Hematopoietic multipotent progenitor cell (in vitro differentiated cells): ENCODE data around the gene MAMDC2. TPM values are rescaled to one million over a fixed set of nuclear protein-coding genes. Genes with fewer than 3 reads are reported as not detected.

ENCODE experiments used
- DNase-seq, 3 donors: peaks; one replicate each; pipeline ENCODE4 v3.0.0-alpha.2; 2011 to 2015; ENCODE audit warnings: low read depth in 2 of 3, low spot score in 2 of 3
- total RNA-seq: library from RNA; depleted of rRNA; stranded (reverse); fragments of >200 nt; gene quantifications from one replicate; pipeline ENCODE4 v1.2.3, GENCODE V29; 2012

MAMDC2 gene, protein sequence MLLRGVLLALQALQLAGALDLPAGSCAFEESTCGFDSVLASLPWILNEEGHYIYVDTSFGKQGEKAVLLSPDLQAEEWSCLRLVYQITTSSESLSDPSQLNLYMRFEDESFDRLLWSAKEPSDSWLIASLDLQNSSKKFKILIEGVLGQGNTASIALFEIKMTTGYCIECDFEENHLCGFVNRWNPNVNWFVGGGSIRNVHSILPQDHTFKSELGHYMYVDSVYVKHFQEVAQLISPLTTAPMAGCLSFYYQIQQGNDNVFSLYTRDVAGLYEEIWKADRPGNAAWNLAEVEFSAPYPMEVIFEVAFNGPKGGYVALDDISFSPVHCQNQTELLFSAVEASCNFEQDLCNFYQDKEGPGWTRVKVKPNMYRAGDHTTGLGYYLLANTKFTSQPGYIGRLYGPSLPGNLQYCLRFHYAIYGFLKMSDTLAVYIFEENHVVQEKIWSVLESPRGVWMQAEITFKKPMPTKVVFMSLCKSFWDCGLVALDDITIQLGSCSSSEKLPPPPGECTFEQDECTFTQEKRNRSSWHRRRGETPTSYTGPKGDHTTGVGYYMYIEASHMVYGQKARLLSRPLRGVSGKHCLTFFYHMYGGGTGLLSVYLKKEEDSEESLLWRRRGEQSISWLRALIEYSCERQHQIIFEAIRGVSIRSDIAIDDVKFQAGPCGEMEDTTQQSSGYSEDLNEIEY
- 42.3 TPM for total RNA-seq

- peak in 1 of 3 donors; percentile 35 for DNase-seq
These were observed at the start of gene MAMDC2 for GRCh38 chr9:70043689-70044489. TSS of gene MAMDC2 (plus strand) at chr9:70043848. CDS start at chr9:70044198, 350 bp downstream.

- DNase-seq = no peak
These were observed 47.8 kb upstream of the MAMDC2 start for GRCh38 chr9:69995846-69996245.

DNA sequence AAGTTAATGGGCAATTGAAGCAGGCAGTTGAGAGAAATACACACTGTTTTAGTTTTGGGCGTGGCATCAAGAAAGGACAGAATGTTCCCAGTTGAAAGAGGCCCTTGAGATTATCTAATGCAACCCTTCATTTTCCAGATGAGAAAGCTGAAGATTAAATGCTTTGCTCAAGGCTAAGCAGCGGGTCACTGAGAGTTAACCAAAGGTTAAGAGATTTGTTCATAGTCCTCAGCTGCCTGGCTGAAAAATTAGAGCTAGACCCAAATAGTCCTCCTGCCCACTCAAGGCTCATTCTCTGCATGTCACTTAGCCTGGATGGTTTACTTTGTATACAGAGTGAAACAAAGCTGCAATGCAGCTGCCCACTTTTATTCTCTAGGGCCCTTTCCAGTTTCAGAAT, 46.7 kb upstream of the MAMDC2 start:
- no peak for DNase-seq

- DNase-seq = no peak
These were observed 46.1 kb upstream of the MAMDC2 start for GRCh38 chr9:69997524-69997923.

GRCh38 chr9:69999315-69999714, 44.3 kb upstream of the MAMDC2 start:
- DNase-seq = no peak

DNA sequence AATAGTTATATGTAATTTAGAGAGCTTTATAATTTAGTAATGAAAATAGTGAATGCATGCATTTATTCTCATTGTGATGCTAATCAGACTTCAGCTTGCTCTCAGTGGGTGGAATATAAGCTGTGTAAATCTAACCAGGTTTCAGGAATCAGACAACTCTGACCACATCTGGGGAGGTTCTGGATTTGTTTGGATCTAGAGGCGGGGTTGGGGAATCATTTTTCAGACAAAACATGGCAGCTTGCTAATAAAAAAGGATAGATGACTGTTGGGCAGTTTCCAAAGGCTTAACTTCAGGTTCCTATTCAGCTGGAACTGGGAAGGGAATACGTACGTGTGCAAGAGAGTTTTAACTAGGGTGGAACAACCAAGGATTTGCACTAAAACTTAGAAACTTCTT, 43.2 kb upstream of the MAMDC2 start:
- no peak for DNase-seq

- DNase-seq = no peak
These were observed 39.5 kb upstream of the MAMDC2 start for GRCh38 chr9:70003901-70004714.

DNA sequence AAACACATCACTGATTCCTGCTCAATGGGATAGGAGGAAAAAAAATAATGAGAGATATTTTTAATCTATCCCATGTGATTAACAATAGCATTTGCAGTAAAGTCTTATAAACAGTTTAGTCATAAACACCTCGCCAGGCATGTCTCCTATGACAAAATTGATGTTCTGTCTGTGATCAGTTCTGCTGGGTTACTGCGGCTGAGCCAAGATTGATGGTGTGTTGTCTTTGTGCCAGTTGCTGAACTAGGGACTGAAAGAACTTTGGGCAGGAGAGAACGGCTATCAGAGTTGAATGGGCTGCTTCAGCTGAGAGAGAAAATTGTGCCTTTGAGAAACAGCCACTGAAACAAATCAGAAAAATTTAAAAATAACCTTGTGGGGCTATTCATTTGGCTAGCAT, 37.3 kb upstream of the MAMDC2 start:
- no peak for DNase-seq

GRCh38 chr9:70007831-70008230, 35.8 kb upstream of the MAMDC2 start:
- DNase-seq = no peak

DNA sequence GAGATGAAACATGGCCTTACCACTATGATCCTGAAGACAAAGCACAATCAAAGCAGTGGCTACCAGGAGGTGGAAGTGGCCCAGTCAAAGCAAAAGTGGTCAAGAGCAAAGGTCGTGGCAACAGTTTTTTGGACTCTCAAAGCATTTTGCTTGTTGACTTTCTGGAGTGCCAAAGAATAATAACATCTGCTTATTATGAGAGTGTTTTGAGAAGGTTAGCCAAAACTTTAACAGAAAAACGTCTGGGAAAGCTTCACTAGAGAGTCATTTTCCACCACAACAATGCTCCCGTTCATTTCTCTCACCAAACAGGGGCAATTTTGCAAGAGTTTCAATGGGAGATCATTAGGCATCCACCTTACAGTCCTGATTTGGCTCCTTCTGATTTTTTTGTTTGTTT, 33.6 kb upstream of the MAMDC2 start:
- DNase-seq = no peak

- DNase-seq = no peak
These were observed 32.3 kb upstream of the MAMDC2 start for GRCh38 chr9:70011366-70011765.

DNA sequence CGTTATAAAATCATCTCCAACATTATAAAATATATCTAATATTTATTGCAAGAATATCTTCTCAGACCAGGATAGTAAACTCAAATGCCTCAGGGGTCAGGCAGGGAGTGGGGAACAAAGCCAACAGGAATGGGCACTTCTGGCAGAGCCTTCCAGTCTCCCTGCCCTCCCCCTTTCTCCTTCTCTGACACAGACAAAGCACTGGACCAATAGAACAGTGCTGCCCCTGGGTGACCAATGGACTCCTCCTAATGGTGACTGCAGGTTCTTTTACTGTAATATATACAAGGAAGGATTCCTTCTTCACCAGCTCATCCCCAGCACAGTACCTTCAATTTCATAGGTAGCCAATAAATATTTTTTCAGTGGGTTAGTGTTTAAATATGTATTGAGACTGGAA, 31.1 kb upstream of the MAMDC2 start:
- no peak for DNase-seq

DNA sequence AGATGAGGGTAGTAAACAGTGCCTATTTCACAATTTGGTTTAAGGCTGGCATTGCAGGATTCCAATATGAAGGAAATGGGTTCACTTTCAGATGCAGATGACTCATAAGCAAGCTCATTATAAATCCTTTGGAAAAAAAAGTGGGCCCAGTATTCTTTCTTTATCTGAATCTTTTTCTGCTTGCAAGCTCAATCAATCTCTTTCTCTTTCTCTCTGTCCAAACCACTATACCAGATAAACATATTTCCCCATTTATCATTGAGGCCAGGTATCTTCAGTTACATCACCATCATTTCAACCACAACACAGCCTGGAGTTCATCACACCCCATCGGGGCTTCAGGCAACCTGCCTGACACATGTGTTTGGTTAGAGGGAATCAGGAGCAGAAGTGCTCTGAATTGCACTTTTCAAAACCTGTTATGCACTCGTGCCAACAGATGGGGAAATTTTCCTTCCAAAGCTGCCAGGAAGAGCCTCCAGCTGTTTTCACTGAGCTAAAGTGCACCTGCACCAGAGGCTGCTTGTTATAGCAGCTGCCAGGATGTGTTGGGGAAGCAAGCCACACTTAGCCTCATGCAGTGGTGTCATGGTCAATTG, 30.0 kb upstream of the MAMDC2 start:
- peak in 1 of 3 donors; percentile 35 for DNase-seq

GRCh38 chr9:70015099-70015498, 28.5 kb upstream of the MAMDC2 start:
- no peak for DNase-seq

- DNase-seq = no peak
These were observed 23.4 kb upstream of the MAMDC2 start for GRCh38 chr9:70020217-70020616.

DNA sequence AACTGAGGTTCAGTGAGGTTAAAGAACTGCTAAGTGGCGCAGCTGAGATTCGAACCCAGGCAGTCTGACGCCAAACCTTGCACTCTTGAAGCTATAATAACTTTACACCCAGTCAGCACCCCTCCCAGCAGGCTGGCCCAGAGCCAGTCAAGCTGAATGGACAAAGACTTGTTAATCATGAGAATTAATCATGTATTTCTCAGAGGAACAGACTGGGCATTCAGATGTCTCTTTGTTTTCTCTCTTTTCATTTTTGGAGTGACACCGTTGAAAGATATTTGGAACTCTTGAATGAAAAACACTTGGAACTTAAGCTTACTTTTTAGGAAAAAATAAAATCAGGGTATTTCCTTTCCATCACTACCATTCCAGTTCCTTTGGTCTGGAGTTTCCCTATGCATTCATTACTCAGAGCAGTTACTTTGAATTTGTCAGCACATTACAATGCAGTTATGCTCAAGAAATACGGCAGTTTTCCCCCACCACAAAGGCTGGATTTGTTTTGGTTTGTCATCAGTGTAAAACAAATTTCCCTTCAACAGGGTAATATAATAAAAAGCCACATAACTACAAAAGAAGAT, 22.6 kb upstream of the MAMDC2 start:
- DNase-seq = no peak

DNA sequence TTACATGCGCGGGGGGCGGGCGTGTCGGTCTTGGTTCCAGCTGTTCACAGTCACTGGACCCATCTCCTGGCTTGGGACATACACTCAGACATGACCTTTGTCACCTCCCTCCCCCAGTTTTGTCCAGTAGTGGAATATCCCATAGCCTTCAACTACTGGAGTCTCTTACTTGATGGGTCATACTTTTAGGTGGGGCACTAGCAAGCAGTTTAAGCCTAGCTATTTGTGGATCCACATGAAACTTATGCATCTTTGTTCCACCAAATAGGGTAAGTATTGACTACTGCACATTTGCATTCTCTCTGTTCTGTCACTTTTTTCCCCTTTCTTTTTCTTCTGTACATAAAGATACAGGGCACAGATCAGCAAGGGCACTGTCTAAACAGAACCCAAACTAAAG, 15.4 kb upstream of the MAMDC2 start:
- DNase-seq = no peak

- DNase-seq = no peak
These were observed 13.5 kb upstream of the MAMDC2 start for GRCh38 chr9:70030156-70030555.

- no peak for DNase-seq
These were observed 12.5 kb upstream of the MAMDC2 start for GRCh38 chr9:70031141-70031545.

DNA sequence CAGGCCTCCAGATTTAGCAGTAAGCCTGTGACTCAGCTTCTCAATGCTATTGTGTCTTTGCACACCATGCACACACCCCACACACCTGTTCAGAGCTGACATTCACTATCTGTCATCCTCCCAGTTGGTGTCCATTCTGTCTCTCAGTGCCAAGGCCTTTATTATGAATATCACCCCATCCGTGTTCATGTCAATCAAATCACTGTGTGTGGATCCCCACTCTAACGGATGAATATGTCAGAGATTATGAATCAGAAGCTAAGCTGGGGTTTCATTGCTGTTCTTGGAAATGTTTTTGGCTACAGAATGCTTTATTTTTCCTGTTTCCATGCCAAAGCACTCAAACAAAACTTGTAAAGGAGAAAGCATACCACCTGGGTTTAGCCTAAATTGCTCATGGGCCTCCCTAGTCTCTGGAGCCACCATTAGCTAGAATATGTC, 9.4 kb upstream of the MAMDC2 start:
- no peak for DNase-seq
